Thyroid gland (tissue), 4 donors: ENCODE measurements around the gene IL10RA.

Experiments used
- POLR2A ChIP-seq, 2 donors: fragments of 450-650 bp; IDR thresholded peaks; one replicate each; pipeline ENCODE4 v1.6.1; 2017; ENCODE audit warnings: antibody characterized with exemption in 2 of 2, mild to moderate bottlenecking in 2 of 2, moderate library complexity in 1 of 2
- TF ChIP-seq, protein P1 (sequence below), 6 experiments: fragments of 200-600 bp in 3 of 6; fragments of 450-650 bp in 3 of 6; sonication (generic) in 3 of 6; IDR thresholded peaks; one replicate each; pipeline ENCODE4 v1.5.1; 2016 to 2019; ENCODE audit warnings: antibody characterized with exemption in 6 of 6, mild to moderate bottlenecking in 2 of 6, inconsistent platforms in 1 of 6, moderate library complexity in 1 of 6

- TF ChIP-seq, protein P1, sequence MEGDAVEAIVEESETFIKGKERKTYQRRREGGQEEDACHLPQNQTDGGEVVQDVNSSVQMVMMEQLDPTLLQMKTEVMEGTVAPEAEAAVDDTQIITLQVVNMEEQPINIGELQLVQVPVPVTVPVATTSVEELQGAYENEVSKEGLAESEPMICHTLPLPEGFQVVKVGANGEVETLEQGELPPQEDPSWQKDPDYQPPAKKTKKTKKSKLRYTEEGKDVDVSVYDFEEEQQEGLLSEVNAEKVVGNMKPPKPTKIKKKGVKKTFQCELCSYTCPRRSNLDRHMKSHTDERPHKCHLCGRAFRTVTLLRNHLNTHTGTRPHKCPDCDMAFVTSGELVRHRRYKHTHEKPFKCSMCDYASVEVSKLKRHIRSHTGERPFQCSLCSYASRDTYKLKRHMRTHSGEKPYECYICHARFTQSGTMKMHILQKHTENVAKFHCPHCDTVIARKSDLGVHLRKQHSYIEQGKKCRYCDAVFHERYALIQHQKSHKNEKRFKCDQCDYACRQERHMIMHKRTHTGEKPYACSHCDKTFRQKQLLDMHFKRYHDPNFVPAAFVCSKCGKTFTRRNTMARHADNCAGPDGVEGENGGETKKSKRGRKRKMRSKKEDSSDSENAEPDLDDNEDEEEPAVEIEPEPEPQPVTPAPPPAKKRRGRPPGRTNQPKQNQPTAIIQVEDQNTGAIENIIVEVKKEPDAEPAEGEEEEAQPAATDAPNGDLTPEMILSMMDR (IDR thresholded peaks at IDR 0.05) = no peak
- no peak for TF ChIP-seq POLR2A (IDR thresholded peaks at IDR 0.05)
Measured at GRCh38 chr11:118009864-118010737, 23.9 kb downstream of the IL10RA start.
